Kidney capillary endothelial cell (primary cell): ENCODE data around the gene EEA1.

Source experiments
- DNase-seq: peaks from one replicate; pipeline ENCODE4 v3.0.0-alpha.2; 2018; ENCODE audit warnings: low spot score

Gene EEA1

DNA sequence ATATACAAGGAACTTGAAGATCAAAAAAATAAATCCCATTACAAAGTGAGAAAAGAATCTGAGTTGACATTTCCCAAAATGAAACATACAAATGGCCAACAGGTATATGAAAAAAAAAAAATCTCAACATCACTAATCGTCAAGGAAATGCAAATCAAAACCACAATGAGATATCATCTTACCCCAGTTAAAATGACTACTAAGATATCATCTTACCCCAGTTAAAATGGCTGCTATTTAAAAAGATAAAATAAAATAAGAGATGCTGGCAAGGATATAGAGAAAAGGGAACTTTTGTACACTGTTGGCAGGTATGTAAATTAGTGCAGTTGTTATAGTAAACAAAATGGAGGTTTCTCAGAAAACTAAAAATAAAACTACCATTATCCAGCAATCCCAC is 181.9 kb downstream of the EEA1 start:
- no peak for DNase-seq

DNA sequence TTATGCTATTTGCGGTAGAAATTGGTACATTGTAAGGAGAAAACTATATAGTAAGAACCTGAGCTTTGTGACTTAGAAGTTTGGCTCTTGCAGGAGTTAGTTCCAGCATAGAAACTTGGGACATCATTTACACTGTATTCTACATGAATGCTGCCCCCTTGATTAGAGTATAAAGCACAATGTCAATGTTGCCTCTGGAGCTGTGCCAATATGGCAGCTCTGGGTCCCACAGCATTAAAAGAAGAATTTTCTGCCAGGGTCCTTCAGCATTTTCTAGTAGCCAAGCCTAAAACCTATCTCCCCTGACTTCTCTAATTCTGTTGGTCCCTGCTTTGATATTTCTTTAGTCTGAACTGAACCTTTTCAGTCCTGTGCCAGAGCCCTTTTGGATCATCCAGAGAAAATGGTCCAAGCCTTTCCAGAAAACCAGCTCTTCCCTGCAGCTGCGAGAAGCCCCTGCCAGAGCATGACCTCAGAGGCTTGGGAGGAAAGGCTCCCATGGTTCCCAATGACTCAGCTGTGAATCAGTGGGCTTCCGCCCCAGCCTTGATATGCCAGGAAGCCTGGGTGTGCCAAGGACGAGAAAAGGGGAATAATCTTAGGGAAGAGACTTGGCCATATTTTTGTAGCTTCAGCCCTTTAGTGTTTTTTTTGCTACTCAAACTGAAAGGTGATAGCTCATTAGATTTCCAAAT is 183.1 kb downstream of the EEA1 start:
- peak; percentile 97 for DNase-seq

DNA sequence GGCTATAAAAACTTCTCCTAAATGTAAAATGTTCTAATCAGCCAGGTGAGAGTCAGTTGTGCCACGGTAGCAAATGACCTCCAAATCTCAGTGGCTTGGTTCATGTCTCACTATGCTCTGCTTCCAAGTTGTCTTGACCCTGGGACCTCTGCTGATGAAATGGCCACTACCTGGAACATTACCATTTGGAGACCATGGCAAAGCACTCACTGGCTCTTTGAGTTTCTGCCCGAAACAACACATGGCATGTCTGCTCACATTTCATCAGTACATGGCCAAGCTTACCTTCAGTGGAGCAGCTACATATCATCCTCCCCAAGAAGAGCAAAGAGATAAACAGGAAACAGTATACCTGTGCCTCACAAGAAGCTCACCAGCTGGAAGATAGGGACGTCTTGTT is 186.1 kb downstream of the EEA1 start:
- no peak for DNase-seq

DNA sequence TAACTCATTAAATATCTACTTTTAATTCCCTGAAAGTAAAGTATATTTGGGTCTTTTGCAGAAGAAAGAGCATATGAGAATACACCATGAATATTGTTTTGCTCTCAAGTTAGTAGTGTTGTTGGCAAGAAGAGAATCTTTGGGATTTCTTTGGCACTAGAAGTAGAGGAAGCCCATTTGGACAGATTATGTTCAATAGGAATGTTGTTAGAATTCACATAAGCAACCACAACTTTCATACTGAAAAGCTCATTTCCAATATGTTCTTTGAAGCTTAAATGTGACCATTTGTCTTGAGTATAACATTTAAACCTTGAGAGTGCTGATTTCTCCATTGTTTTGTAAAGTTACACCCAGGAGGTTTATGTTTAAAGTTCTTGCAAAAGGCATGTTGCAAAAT is 188.7 kb downstream of the EEA1 start:
- DNase-seq = no peak

DNA sequence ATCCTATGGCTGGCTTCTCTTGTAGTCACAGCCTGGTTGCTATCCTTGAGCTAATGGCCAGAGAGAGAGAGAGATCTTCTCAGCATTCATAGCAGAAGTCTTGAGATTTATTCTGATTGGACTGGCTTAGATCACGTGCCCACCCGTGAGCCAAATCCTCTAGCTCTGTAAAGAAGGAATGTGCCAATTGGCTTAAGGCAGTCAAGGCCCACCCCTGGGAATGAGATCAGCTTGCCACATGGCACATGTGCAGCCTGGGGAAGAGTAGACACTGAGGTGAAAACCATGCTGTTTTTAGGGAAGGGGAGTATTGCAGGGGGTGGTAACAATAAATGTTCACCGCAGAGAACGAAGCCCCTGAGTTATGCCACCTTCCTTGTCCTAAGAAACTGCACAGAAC is 190.0 kb downstream of the EEA1 start:
- no peak for DNase-seq

DNA sequence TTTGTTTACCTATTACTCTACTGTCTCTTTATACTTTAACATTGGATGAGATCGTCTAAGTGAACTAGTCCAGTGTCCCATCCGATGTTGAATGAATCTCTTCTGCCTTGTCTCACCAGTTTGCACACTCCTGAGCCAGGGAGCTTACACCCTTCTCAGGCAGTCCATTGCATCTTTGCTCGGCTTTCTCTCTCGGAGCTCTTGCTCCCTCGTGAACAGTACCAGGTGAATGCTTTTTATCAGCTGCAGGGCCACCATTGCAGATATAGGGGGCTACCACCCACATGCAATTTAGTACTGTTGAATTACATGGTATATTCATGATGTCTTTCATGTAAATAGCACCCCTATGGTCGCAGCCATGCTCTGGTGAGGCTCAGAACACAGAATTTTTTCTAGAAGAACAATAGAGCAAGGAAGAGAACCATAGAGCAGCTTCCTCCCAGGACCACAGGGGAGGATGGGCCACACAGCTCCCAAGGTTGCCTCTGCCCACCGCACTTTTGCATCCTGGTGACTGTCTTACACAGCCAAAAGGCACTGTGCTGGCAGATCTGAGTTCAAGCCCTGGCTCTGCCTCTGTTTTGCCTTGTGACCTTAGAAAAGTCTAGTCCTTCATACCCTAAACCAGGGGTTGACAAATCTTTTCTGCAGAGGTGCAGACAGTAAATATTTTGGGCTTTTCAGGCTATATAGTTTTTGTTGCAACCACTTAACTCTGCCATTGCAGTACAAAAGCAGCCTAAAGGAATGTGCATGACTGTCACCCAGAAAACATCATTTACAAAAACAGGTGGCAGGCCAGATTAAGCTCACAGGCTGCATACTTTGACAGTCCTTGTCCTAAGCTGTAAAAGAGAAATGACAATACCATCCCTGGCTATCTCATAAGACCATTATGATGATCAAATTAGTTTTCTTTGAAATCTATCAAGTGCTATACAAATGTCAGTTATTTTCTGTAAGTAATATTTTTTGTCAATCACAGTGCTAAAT is 190.9 kb downstream of the EEA1 start:
- no peak for DNase-seq

DNA sequence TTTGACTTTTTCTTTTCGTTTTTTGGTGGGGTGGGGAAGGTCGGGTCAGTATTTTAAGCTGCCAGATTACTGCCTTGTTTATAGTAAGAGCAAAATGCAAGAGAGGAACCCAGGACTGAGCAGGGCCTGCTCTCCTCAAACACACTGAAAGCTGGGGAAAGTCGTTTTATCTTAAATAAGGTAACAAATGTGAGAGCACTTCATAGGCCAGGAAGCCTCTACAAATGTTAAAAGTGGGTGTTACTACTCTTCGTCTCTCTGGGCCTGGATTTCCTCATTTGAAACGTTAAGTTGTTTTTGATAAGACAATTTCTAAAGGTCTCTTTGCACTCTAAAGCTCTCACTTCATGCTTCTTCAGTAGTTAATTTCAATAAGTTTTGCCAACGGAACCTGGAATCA is 192.5 kb downstream of the EEA1 start:
- DNase-seq = no peak

DNA sequence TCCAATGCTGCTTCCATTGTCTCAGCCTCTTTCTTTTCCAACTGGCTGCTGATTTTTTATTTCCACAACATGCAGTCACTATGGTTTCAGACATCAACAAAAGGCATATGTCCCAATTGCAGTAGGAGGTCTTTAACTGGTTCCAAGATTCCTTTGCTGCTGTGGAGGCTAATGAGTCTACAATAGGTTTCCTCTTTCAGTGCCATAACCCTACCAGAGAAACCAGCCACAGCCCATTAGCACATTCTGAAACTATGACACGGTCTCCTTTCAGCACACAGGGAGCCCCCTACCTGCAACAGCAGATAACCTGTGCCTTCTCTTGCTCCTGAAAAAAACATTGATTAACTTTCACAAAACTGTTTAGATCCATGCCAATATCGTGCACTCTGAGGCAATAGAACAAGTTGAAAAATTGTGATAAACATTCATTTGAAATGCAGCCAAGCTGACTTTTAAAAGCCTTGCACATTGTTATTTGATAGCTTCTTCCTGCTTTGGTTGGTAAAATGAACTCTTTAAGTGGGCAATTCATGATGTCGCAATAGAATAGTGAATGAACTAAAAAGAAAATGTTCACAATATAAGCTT is 193.9 kb downstream of the EEA1 start:
- no peak for DNase-seq

DNA sequence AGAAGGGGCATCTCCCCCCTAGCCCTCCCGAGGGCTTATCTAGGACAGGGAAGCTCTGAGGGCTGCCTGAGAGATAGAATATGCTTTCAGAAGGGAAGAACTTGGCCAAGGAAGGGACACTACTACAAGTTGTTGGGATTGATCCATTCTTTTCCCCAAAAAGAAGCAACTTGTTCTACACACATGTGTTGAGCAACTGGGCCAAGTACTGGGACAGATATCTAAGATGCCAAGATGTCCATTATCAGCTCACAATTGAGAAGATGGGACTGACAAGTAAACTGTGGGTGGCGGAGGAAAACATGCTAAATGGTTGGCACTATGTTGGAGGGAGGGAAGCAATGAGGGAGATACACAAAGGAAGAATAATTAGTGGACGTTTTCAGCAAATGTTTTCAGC is 195.4 kb downstream of the EEA1 start:
- DNase-seq = no peak

DNA sequence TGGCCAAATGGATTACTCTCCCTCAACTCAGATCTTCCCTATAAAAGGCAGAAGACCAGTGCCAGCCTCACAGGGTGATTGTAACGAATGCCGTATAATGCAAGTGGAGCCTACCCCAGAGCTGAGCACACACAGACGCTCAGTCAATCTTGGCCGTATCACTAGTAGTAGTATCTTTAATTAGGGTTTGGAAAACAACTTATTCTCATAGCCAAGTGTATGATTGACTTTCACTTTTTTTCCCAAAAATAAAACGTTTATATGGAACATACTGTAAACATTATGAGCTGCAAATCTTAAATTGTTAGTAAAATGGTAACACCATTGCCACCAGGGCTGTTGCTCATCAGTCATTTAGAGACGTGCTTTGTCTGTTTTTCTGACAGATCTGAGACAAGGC is 195.9 kb downstream of the EEA1 start:
- no peak for DNase-seq

DNA sequence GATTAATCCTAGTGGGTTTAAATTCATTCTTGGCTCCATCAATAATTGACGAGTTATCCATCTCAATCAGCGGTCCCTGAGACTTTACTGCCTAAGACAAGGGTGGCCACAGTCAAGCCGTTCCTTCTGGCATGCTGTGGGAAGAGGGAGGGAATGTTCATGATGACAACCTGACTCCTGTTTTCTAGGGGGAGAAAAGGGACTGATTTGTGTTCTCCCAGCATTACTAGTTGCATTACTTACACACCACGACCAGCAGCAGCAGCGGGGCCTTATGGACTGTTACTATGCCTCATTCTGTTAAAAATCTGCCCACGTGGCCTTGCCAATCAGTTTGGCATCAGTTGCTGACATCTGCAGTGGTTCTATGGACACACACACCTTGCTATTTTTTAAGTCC is 196.4 kb downstream of the EEA1 start:
- DNase-seq = no peak

DNA sequence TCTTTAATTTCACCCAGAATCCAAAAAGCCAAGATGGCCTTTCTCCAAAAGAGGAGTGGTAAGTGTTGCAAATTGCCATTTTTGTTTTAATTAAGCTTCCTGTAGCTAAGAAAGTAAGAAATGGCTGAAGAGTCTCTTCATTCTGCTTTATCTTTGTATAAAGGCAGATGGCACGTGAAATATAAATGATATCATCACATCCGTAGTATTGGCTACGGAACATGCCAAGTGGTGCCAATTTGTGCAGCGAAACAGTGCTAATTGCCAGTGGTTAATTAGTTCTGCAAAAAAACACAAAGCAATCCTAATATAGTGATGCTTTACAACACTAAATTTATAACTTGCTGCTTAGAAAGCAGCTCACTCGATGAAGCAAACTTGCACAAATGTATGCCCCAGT is 196.9 kb downstream of the EEA1 start:
- no peak for DNase-seq

DNA sequence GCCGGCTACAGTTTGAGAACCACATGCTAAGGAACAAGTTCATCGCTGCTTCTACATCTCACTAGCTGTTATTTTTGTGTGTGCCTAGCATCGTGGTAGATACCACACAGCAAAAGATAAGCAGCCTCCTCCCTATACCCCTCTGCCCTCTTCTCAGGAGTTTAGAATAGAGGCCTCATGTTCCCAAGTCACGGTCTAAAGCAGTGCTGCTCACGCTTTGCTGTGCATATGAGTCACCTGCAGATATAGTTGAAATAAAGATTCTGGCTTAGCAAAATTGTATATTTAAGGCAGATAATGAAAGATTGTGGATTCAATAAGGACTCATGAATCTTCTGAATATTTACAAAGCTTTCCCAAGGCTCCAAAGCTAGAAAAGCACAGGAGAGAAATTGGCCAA is 198.3 kb downstream of the EEA1 start:
- no peak for DNase-seq

DNA sequence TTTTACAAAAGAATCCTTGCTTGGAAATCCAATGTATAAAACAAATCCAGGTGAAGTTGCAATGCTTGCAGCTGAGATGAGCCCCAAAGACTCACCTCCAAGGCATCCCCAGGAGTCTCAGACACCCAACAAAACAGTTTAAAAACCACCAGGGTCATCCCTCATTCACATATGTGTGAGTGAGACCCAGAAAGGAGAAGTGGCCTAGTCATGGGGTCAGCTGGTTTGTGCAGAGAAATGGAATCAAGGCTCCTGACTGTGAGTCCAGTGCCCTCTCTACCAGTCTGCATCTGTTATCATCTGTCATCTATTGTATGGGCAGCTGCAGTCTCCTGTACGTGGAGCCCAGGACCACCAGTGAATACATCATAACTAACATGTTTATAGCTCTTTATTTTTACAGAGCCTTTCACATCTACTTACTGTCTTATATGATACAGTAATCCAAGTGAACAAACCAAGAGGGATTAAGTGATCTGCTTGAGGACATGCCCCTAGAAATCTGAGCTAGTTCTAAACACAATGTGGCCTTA is 199.3 kb downstream of the EEA1 start:
- no peak for DNase-seq

DNA sequence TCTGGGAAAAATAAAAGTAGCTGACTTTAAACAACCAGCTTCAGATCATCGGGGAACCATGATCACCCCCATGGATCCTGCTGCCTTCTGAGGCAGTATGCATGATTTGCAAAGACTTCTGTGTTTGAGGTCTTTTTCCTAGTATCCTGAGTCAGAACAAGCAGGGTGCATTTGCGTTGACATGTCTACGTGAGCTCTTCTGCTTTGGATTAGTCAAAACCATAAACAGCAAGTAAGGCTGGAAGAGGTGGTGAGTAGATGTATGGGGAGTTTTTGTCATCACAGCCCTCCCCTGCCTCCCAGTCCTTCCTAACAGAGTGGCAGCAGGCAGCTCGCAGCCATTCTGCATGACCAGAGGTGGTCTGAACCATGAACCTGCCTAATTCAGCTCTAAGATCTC is 202.2 kb downstream of the EEA1 start:
- DNase-seq = no peak

DNA sequence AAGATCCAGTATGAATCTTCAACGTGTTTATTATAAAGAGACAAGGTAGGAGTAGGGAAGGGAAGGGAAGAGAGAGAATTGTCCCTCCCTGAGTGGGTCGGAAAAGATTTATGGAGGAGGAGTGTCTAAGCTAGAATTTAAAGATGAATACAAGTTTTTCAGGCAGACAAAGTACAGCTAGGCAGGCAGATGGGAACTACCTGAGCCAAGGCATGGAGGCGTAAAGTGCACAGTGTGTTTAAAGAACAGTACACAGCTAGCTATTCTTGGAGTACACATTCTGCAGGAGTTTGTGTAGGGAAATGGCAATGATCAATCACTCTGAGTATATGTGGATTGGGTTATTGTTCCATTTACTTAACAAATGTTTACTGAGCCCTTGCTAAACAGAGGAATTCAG is 206.2 kb downstream of the EEA1 start:
- DNase-seq = no peak

DNA sequence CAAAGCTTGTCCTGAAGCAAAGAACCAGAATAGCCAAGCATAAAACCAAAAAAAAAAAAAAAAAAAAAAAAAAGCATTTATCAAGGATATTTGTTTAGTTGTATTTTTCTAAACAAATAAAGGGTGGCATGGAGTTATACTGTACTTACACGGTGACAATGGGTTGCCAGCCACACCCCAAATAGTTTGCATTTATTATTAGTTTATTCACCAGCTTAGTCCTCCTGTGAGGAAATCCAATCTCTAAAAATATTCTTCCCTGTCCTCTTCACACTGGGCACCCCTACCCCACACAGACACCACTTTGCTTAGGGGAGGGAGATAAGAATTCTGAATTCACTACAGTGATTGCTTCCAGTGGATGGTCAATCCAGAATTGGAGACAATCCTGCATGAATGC is 207.4 kb downstream of the EEA1 start:
- no peak for DNase-seq

DNA sequence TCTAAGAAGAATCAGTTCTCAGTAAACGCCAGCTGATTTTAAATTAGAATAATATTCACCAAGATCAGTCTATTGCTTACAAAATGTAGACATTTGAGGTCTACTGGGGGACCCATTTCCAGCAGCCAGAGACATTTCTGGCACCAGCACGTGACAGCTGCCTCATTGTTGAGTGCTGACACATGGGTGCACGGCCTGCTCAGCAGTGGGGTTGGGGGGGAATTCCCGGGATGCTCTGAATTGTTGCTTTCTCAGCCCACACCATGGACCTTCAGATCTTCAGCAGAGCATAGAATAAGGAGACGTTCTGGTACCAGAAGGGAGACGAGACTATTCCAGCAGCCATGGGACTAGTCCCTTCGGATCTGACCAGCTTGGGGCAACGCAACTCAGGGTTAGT is 208.0 kb downstream of the EEA1 start:
- DNase-seq = no peak
